Osteocyte (in vitro differentiated cells): Measurements from ENCODE around the gene SMPDL3A. TPM values are rescaled to one million over a fixed set of nuclear protein-coding genes. Genes with fewer than 3 reads are reported as not detected.

Source experiments
- DNase-seq: peaks from one replicate; pipeline ENCODE4 v3.0.0; 2021; ENCODE audit warnings: mixed read lengths; ENCODE audit not compliant: unreplicated experiment; ENCODE audit errors: extremely low spot score
- H3K27ac Mint-ChIP-seq: one replicate; pipeline ENCODE4 v1.8.0; 2021; ENCODE audit warnings: mild to moderate bottlenecking, mixed read lengths; ENCODE audit not compliant: unreplicated experiment
- H3K27me3 Mint-ChIP-seq: one replicate; pipeline ENCODE4 v1.8.0; 2021; ENCODE audit warnings: mixed read lengths; ENCODE audit not compliant: unreplicated experiment
- H3K36me3 Mint-ChIP-seq: one replicate; pipeline ENCODE4 v1.8.0; 2021; ENCODE audit warnings: mixed read lengths; ENCODE audit not compliant: unreplicated experiment
- H3K4me1 Mint-ChIP-seq: one replicate; pipeline ENCODE4 v1.8.0; 2021; ENCODE audit warnings: mixed read lengths; ENCODE audit not compliant: unreplicated experiment
- H3K4me3 Mint-ChIP-seq: one replicate; pipeline ENCODE4 v1.8.0; 2021; ENCODE audit warnings: mild to moderate bottlenecking, moderate library complexity, mixed read lengths; ENCODE audit not compliant: unreplicated experiment
- H3K9me3 Mint-ChIP-seq: one replicate; pipeline ENCODE4 v1.8.0; 2021; ENCODE audit warnings: mixed read lengths; ENCODE audit not compliant: unreplicated experiment
- total RNA-seq: library from RNA; stranded (reverse); gene quantifications from 2 replicates; pipeline ENCODE4 v1.2.1, GENCODE V29; 2021
- TF ChIP-seq, protein P1 (sequence below): fragments of 200-600 bp; sonication (generic); IDR thresholded peaks from 2 replicates; pipeline ENCODE4 v1.5.0; 2021; ENCODE audit warnings: antibody characterized with exemption, mild to moderate bottlenecking, moderate library complexity

The SMPDL3A gene
- total RNA-seq, 1 donor from 2014 or later: 14.6 TPM

DNA sequence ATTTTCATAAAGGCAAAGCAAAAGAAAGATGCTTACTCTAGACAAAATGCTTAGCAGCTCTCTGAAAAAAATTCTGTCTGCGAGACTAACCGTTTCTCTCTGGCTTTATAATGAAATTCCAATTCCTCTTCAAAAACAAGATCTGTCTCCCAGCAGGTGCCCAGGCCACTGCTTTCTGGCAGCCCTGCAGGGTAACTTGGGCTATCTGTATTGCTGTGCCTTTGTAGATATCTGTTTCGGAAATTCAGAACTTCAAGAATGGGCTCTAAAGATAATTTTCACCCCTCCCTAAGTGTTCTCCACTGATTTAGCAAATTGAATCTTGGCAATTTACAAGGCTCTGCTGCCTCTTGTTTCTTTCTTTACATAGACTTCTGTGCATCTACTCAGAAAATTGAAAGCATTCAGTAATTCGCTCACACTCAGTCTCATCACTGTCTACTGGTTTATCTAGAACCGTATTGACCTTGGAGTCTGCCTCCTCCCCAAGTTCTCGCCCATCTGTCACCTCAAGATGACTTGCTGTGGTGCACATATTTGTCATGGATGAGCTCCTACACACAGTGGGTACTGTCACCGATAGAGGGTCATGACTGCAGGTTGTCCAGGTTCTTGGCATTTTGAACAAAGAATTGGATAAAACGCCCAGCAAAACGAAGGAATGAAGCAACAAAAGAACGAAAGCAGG is 35.9 kb upstream of the SMPDL3A start:
- no peak for DNase-seq
- H3K9me3 Mint-ChIP-seq: no peaks in the 10 kb centered on the region
- H3K4me3 Mint-ChIP-seq: no peak overlapping the region
- no peaks in the 10 kb centered on the region for H3K36me3 Mint-ChIP-seq
- peaks cover 37% of the 10 kb centered on the region for H3K27me3 Mint-ChIP-seq
- no peak overlapping the region for H3K27ac Mint-ChIP-seq
- H3K4me1 Mint-ChIP-seq: no peaks in the 10 kb centered on the region
- TF ChIP-seq, protein P1, sequence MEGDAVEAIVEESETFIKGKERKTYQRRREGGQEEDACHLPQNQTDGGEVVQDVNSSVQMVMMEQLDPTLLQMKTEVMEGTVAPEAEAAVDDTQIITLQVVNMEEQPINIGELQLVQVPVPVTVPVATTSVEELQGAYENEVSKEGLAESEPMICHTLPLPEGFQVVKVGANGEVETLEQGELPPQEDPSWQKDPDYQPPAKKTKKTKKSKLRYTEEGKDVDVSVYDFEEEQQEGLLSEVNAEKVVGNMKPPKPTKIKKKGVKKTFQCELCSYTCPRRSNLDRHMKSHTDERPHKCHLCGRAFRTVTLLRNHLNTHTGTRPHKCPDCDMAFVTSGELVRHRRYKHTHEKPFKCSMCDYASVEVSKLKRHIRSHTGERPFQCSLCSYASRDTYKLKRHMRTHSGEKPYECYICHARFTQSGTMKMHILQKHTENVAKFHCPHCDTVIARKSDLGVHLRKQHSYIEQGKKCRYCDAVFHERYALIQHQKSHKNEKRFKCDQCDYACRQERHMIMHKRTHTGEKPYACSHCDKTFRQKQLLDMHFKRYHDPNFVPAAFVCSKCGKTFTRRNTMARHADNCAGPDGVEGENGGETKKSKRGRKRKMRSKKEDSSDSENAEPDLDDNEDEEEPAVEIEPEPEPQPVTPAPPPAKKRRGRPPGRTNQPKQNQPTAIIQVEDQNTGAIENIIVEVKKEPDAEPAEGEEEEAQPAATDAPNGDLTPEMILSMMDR: no peak

DNA sequence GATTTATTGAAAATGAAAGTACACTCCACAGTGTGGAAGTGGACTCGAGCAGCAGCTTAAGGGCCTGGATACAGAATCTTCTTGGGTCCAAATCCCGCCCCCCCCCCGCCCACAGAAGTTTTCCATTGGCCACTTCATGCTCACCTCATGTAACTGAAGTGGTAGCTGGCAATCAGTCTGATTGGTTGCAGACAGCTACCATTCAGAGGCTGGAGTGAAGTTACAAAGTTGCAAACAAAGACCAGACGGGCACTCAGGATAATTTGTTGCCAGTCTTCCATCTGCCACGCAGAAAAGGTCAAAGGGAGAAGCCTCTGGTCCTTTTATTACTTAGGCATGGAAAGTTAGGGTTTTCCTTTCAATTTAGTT is 35.4 kb upstream of the SMPDL3A start:
- Mint-ChIP-seq H3K27ac (no peak overlapping the region), H3K4me3 (no peak overlapping the region), H3K27me3 (peaks cover 37% of the 10 kb centered on the region), H3K4me1 (no peaks in the 10 kb centered on the region), H3K36me3 (no peaks in the 10 kb centered on the region), H3K9me3 (no peaks in the 10 kb centered on the region)
- TF ChIP-seq, protein P1: no peak
- DNase-seq: no peak

DNA sequence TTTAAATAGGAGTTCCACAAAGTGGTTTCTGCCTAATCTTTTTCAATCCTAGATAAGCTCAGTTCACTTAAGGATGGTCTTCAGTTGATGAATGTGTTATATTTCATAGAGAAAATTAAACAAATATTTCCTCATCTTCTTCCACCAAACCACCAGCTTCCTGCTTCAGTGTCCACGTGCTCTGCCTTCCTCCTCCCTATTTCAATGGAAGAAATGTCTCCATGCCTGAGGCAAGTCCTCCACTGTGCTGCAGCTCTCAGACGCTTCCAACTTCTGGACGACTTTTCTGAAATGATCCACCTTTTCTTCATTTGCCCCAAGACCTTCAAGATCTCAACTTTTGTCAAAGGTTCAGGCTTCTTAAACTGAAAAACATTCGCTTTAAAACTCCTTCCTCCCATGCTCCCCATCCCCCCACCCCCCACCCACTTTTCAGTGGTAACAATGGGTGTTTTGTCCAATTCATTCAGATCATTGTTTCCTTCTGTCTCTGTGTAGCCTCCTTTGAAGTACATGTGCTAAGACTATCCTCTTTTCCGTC is 34.8 kb upstream of the SMPDL3A start:
- H3K27me3 Mint-ChIP-seq: peaks cover 39% of the 10 kb centered on the region
- H3K9me3 Mint-ChIP-seq: no peaks in the 10 kb centered on the region
- TF ChIP-seq, protein P1: no peak
- DNase-seq: no peak
- H3K36me3 Mint-ChIP-seq: no peaks in the 10 kb centered on the region
- no peak overlapping the region for H3K4me3 Mint-ChIP-seq
- H3K27ac Mint-ChIP-seq: no peak overlapping the region
- H3K4me1 Mint-ChIP-seq: no peaks in the 10 kb centered on the region

DNA sequence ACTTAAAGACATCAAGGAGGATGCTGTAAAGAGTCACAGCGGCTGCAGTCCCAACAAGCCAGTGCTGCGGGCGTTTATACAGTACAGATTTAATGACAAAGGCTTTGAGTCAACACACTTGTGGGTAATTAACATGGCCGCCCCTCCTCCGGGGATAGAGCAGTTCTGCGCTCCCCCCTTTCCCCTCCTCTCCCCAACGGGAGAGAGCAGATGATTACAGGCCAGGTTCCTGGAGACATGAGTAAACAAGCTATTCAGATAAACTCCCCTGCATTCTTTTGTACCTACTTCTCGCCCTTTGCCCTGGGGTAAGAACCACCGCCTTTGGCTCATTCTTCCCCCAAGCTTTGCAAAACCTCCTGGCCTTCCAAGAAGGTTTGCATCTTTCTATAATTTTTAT is 33.2 kb upstream of the SMPDL3A start:
- TF ChIP-seq, protein P1: no peak
- Mint-ChIP-seq H3K4me1 (no peaks in the 10 kb centered on the region), H3K27ac (no peak overlapping the region), H3K36me3 (no peaks in the 10 kb centered on the region), H3K9me3 (no peaks in the 10 kb centered on the region), H3K4me3 (no peak overlapping the region), H3K27me3 (peaks cover 32% of the 10 kb centered on the region)
- no peak for DNase-seq

DNA sequence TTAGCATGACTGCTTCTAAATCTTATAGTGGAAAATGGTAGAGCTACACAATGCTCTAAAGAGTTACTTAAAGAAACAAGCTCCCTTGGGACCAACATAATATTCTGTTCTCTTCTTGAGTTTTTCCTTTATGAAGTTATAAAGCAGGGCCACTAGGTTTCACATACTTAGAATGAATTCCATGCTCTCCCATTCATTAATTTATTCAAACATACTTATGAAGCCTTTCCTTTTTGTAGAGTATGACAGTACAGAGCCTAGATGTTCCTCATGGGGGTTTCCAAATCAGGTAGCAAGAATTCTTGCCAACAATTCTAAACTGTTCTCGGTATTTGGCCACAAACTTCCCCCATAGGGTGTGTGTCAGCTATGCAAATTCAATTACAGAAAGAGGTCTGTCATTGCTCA is 30.1 kb upstream of the SMPDL3A start:
- DNase-seq: no peak
- H3K27ac Mint-ChIP-seq: no peak overlapping the region
- H3K4me1 Mint-ChIP-seq: no peaks in the 10 kb centered on the region
- H3K4me3 Mint-ChIP-seq: no peak overlapping the region
- no peaks in the 10 kb centered on the region for H3K36me3 Mint-ChIP-seq
- H3K9me3 Mint-ChIP-seq: no peaks in the 10 kb centered on the region
- H3K27me3 Mint-ChIP-seq: peaks cover 37% of the 10 kb centered on the region
- TF ChIP-seq, protein P1: no peak
